NCI-H526 (cell line): ENCODE measurements around the gene GALNTL6.
"Not testable (repeated sequence)": the region's sequence is repeated elsewhere in the genome, so short reads cannot be mapped to it uniquely, and the experiment has no call there.

Source experiments
- DNase-seq, 2 experiments: peaks; one replicate each; lab custom pipeline; 2025; lab: John Stamatoyannopoulos, UW

Gene GALNTL6

GRCh38 chr4:172867835-172868234 is 1054.6 kb downstream of the GALNTL6 start:
- DNase-seq, result no peak

GRCh38 chr4:172868271-172868670 is 1055.1 kb downstream of the GALNTL6 start:
- no peak for DNase-seq

- DNase-seq, result no peak
These were observed 1056.5 kb downstream of the GALNTL6 start for GRCh38 chr4:172869621-172870268.

GRCh38 chr4:172871381-172871780 is 1058.2 kb downstream of the GALNTL6 start:
- no peak for DNase-seq

- no peak for DNase-seq
These were observed 1061.7 kb downstream of the GALNTL6 start for GRCh38 chr4:172874944-172875343.

- DNase-seq, result no peak
These were observed 1063.2 kb downstream of the GALNTL6 start for GRCh38 chr4:172876394-172876793.

GRCh38 chr4:172881645-172882044 is 1068.4 kb downstream of the GALNTL6 start:
- no peak for DNase-seq

- not testable (repeated sequence) for DNase-seq
These were observed 1074.2 kb downstream of the GALNTL6 start for GRCh38 chr4:172887358-172887757.

GRCh38 chr4:172887959-172888358 is 1074.8 kb downstream of the GALNTL6 start:
- DNase-seq, result no peak

GRCh38 chr4:172892300-172892699 is 1079.1 kb downstream of the GALNTL6 start:
- DNase-seq, result no peak

GRCh38 chr4:172895699-172896098 is 1082.5 kb downstream of the GALNTL6 start:
- DNase-seq, result no peak

GRCh38 chr4:172897046-172897445 is 1083.8 kb downstream of the GALNTL6 start:
- no peak for DNase-seq

GRCh38 chr4:172898715-172899114 is 1085.5 kb downstream of the GALNTL6 start:
- DNase-seq, result no peak

GRCh38 chr4:172899861-172900260 is 1086.7 kb downstream of the GALNTL6 start:
- no peak for DNase-seq

GRCh38 chr4:172900900-172901299 is 1087.7 kb downstream of the GALNTL6 start:
- DNase-seq, result no peak

- peak in 1 of 2 experiments; percentile 14 for DNase-seq
These were observed 1099.3 kb downstream of the GALNTL6 start for GRCh38 chr4:172912468-172912867.

GRCh38 chr4:172917403-172917802 is 1104.2 kb downstream of the GALNTL6 start:
- DNase-seq, result not testable (repeated sequence)

- DNase-seq, result no peak
These were observed 1106.1 kb downstream of the GALNTL6 start for GRCh38 chr4:172919269-172919668.

GRCh38 chr4:172927096-172927814 is 1114.1 kb downstream of the GALNTL6 start:
- DNase-seq, result no peak

GRCh38 chr4:172928347-172928746 is 1115.1 kb downstream of the GALNTL6 start:
- no peak for DNase-seq

- DNase-seq, result no peak
These were observed 1125.0 kb downstream of the GALNTL6 start for GRCh38 chr4:172938072-172938829.

- no peak for DNase-seq
These were observed 1125.7 kb downstream of the GALNTL6 start for GRCh38 chr4:172938870-172939269.

- no peak for DNase-seq
These were observed 1129.6 kb downstream of the GALNTL6 start for GRCh38 chr4:172942840-172943239.
